Left lobe of liver (tissue), 2 donors: ENCODE results near the gene SPPL3. TPM values are rescaled to one million over a fixed set of nuclear protein-coding genes. Genes with fewer than 3 reads are reported as not detected.
"Not testable (repeated sequence)": the region's sequence is repeated elsewhere in the genome, so short reads cannot be mapped to it uniquely, and the experiment has no call there.

Source experiments
- ATAC-seq: fragments of 200-7000 bp; cut with Tn5 transposase; one replicate; pipeline ENCODE4 v1.9.1; 2020; ENCODE audit warnings: mild to moderate bottlenecking, moderate library complexity
- DNase-seq: peaks from one replicate; pipeline ENCODE4 v3.0.0-alpha.2; 2020; ENCODE audit warnings: low spot score
- total RNA-seq: library from RNA; stranded (reverse); gene quantifications from one replicate; pipeline ENCODE4 v1.2.1, GENCODE V29; 2021
- donor health status: DM: no; HTN: no; CAD: no; lungs with moderate emphysema.
- donor health status: DM: no; HTN: yes; CAD: no.

The SPPL3 gene
- total RNA-seq, 1 donor from 2014 or later, result 17.5 TPM

- ATAC-seq (no peak), DNase-seq (no peak)
Measured at GRCh38 chr12:120735181-120735580, 169.0 kb downstream of the SPPL3 start.

- no peak for DNase-seq
- ATAC-seq, result no peak
Measured at GRCh38 chr12:120734210-120734609, 169.9 kb downstream of the SPPL3 start.

- DNase-seq, result no peak
Measured at GRCh38 chr12:120733574-120733973, 170.6 kb downstream of the SPPL3 start.

GRCh38 chr12:120732198-120732597 is 172.0 kb downstream of the SPPL3 start:
- not testable (repeated sequence) for ATAC-seq, DNase-seq

More at GRCh38 chr12:120733574-120733973, 170.6 kb downstream of the SPPL3 start:
- no peak for ATAC-seq

GRCh38 chr12:120726961-120727360 is 177.2 kb downstream of the SPPL3 start:
- no peak for DNase-seq
- no peak for ATAC-seq

- ATAC-seq (no peak), DNase-seq (no peak)
Measured at GRCh38 chr12:120726510-120726793, 177.7 kb downstream of the SPPL3 start.

- ATAC-seq (peak; percentile 93), DNase-seq (peak; percentile 93)
Measured at GRCh38 chr12:120725659-120726509, 178.3 kb downstream of the SPPL3 start, which contains the start of gene ACADS. Gene ACADS (plus strand): TSS chr12:120725826. CDS start chr12:120725886, 60 bp downstream.

GRCh38 chr12:120725151-120725658 is 179.0 kb downstream of the SPPL3 start:
- ATAC-seq (no peak), DNase-seq (no peak)

- ATAC-seq (no peak), DNase-seq (no peak)
Measured at GRCh38 chr12:120724720-120725119, 179.4 kb downstream of the SPPL3 start.

- DNase-seq, result no peak
- ATAC-seq, result no peak
Measured at GRCh38 chr12:120722784-120723183, 181.4 kb downstream of the SPPL3 start.

GRCh38 chr12:120721866-120722265 is 182.3 kb downstream of the SPPL3 start:
- DNase-seq (no peak), ATAC-seq (no peak)

GRCh38 chr12:120720987-120721801 is 183.0 kb downstream of the SPPL3 start:
- DNase-seq (peak; percentile 55), ATAC-seq (no peak)

- ATAC-seq, result peak; percentile 55
- peak; percentile 55 for DNase-seq
Measured at GRCh38 chr12:120720234-120720986, 183.7 kb downstream of the SPPL3 start.

- ATAC-seq, result peak; percentile 83
- DNase-seq, result peak; percentile 84
Measured at GRCh38 chr12:120719496-120720233, 184.5 kb downstream of the SPPL3 start.

- ATAC-seq (peak; percentile 54), DNase-seq (no peak)
Measured at GRCh38 chr12:120719072-120719471, 185.1 kb downstream of the SPPL3 start.

- DNase-seq (no peak), ATAC-seq (no peak)
Measured at GRCh38 chr12:120718055-120718454, 186.1 kb downstream of the SPPL3 start.

- ATAC-seq, result peak; percentile 72
- DNase-seq, result peak; percentile 70
Measured at GRCh38 chr12:120713861-120714482, 190.2 kb downstream of the SPPL3 start.

- DNase-seq (no peak), ATAC-seq (no peak)
Measured at GRCh38 chr12:120712610-120713009, 191.5 kb downstream of the SPPL3 start.
